ENCODE data around the gene FAM193A.
"Not testable (repeated sequence)": the region's sequence is repeated elsewhere in the genome, so short reads cannot be mapped to it uniquely, and the experiment has no call there.

Gene FAM193A

DNA sequence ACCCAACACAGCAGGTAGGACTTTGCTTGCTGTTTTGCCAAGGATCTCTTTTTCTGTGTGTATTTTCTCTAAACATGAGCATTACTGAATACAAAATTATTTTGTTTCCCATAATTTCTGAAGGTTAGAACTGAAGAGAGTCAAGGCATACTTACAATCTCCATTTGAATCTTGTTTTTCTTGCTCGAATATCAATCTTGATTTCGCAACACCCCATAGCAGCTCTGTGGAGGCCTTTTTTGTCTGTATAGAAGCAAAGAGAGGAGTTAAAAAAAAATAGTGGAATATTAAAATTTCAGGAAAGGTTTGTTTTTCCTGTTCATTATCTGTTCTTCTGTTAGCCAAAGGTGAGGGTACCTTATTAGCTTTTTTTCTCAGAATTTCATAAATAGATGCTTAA lies 126.8 kb downstream of the FAM193A start:
- no peak for DNase-seq

DNA sequence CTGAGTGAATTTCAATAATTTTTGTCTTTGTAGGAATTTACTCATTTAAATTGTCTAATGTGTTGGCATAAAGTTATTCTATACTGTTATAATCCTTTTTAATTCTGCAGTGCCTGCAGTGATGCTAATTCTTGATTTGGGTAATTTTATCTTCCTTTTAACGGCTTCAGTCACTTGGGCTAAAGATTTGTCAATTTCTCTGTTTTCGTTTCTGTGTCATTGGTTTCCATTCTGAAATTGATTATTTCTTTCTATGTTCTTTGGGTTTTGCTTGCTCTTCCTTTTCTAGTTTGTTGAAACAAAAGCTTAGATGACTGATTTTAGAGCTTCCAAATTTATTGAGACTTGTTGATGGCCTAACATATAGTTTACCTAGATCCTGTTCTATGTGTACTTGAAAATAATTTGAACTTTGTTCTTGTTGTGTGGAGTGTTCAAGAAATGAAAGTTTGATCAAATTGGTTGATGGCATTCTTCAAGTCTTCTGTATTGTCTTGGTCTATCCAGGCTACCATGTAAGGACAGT lies 130.3 kb downstream of the FAM193A start:
- no peak for DNase-seq

DNA sequence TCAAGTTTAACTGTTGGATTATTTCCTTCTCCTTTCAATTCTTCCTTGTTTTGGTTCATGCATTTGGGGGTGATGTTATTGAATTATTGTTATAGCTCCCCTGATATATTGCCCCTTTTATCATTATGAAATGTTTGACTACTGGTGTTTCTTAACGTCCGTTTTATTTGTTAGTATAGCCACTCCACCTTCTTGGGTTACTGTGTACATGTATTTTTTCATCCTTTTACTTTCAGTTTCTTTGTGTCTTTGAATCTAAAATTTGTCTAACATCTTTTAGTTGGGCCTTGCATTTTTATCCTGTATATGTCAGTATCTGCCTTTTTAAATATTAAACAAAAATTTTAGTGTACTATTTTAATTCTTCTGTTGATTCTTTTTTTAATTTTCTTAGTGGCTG lies 131.0 kb downstream of the FAM193A start:
- DNase-seq, result no peak

DNA sequence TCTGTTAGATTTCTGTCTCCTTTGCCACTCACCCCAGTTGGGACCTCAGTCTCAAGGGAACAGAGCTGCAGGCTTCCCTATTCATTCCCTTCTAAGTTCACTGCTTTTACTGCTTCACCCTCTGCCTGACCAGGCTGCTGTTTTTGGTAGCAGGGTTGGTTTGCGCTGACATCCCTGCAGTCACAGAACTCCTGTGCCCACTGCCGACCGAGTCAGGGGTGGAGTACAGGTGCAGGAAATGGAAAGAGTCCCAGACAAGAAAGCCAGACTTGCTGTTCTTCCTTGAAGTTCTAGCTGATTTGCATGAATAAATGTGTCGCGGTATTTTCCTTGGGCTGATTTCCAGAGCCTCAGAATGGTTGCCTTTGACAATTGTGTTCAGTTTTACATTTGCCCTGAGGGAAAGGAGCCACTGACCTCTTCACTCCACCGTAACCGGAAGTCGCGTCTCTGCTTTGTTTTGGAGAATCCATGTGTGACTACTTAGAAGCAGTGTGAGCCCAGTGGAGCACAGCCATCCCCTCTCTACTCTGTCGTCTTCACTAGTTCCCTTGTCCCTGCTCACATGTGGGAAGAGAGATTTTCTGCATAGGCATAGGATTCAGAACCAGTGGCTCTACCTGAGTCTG lies 134.9 kb downstream of the FAM193A start:
- peak; percentile 55 for DNase-seq

DNA sequence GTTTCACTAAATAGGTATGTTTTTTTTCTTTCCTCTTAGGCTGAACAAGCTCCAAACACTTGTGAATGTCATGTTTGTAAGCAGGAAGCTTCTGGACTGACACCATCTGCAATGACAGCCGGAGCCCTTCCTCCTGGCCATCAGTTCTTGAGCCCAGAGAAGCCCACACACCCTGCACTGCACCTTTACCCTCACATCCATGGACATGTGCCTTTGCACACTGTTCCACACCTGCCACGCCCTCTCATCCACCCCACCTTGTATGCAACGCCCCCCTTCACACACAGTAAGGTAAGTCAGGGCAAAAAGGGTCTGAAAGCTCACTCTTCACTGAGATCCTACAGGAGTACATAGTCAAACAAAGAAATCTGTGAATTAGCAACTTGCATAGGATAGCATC lies 135.6 kb downstream of the FAM193A start:
- no peak for DNase-seq

DNA sequence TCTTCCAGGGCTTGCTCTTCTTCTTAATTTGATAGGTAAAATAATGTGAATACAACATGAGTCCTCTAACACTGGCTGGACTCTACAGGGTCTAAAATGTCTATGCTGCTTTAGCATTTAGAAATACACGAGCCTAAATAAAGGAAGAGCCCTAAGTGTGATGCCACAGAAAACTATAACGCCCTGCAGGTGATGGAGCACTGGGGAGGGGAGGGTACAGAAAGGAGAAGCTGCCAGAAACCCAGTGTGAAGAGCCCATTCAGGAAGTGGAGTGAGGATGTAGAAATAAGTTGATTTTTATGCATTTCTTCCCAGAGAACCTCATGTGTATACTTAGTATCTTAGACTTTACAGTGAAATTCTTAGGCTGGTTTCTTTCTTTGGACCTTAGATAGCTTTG lies 136.3 kb downstream of the FAM193A start:
- no peak for DNase-seq

DNA sequence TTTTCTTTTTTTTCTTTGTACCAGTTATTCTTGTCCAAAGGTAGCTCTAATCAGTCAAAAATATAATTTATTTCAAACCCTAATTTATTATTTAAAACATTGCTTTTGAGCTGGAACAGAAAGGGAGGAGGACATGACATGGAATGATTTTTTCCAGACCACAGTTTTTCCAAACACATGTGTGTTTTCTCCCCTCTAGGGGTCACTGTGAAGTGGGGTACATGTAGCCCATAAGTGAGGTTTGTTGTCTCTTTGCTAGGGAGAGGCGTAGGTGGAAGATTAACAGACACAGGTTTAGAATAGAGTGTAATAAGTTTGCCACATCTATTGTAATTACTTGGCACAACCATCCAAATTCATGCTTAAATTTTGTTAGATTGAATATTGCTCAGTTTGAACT lies 136.7 kb downstream of the FAM193A start:
- no peak for DNase-seq

DNA sequence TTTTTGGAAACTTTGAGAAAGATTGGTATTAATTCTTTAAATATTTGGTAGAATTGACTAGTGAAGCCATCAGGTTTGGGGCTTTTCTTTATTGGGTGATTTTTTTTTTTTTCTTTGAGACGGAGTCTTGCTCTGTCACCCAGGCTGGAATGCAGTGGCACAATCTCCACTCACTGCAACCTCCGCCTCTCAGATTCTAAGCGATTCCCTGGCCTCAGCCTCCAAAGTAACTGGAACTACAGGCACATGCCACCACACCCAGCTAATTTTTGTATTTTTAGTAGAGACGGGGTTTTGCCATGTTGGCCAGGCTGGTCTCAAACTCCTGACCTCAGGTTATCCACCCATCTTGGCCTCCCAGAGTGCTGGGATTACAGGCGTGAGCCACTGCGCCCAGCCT lies 143.3 kb downstream of the FAM193A start:
- DNase-seq, result not testable (repeated sequence)

DNA sequence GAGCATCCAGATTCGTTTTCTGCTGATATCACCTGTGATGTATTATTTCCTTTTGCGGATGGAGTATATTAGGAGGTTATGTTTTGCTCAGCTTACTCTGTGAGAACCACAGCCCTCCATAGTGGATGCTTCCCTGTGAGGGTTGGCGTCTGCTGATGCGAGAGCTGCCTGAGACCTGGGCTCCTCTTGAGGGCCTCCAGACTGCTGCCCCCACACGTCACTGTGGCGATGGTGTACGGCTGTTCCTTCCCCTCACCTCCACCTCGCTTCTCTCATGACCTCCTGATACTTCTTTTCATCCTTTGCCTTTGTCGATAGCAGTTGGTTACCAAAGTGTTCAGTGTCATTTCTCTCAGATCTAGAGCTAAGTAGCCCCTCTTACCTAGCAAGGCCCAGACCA lies 148.0 kb downstream of the FAM193A start:
- no peak for DNase-seq

DNA sequence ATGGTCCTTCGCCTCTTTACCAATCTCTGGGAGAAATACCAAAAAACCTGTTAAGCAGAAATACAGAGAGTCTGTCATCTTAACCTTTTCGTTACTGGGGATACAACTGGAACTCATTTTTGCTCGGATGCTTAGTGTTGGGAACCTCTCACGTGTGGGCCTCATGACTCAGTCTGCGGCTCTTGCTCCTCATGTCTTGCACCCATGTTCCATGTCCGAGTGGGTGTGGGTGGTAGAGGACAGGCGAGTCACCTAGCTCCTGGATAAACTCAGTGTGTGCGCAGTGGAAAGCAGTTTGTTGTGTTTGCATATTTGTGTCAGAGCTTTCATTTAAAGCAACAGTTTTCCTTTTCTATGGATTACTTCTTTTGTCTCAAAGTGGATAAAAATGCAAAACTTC lies 149.1 kb downstream of the FAM193A start:
- no peak for DNase-seq

DNA sequence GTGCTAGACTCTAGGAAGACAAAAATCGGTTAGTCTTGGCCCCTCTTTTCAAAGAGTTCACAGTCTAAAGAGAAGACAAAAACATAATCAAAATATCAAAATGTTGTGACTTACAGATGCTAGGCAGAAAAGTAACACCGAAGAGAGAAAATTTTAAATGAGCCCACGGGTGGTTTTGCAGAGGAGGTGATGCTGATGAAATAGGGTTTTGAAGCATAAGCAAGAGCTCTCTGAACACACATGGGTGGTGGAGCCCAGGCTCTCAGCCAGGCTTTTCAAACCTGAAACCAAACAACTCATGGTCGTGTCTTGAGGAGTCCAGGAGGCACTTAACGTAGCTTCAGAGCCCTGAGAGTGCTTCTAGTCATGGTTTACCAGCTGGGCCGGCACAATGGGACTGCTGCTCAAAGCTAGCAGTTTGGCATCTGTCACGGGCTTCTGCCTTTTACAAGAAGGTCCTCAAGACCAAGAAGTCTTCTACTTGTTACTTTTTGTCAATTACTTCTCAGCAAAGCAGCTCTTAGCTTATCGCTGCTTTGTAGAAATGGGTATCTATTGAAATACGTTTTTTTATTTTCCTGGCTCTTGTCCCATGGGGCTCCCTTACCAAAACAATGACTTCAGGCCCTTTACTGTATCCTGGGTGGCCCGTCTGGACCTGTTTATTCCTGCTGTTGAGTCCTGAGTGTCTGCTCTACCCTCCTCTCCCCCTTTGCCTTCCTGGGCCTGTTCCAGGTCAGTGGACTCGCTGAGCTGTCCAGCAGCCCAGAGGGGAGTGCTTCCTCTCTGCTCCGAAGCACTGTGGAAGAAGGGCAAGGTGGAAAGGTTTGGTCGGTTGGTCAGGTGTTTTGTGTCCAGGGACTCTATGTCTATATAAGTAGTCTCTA lies 150.2 kb downstream of the FAM193A start:
- DNase-seq, result no peak

DNA sequence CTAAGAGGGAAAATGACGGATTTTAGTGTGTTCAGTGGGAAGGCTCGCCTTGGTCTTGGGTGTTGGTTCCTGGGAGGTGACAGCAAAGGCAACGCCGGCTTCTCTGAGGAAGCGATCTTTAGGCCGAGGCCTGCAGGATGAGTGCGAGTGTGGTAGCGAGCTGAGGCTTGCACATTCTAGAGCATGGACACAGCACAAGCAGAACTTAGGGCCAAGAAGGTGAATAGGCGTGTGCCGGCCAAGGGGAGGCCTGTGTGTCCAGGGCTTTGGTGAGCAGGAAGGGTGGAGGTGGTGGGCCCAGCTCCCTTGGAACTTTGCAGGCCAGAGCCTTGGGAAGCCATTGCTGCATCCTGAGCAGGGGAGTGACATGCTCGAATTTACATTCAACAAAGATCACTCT lies 151.8 kb downstream of the FAM193A start:
- DNase-seq, result no peak

DNA sequence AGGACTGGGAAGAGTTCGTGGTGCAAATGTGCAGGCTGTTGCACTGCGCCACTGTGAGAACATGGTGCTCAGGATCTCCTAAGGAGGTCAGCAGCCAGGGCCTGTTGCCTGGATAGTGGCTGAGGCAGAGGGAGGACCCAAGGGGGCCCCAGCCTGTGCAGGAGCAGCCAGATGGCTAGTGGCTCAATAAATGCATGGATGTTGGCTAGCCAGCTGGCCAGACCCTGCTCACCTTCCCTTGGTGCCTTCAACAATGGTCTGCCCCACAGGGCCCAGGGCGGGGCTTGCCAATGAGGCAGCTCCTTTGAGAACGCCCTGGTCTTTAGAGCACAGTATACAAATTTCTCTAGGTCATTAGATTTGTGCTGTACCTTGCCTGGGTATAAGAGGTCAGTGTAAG lies 152.2 kb downstream of the FAM193A start:
- DNase-seq, result no peak

DNA sequence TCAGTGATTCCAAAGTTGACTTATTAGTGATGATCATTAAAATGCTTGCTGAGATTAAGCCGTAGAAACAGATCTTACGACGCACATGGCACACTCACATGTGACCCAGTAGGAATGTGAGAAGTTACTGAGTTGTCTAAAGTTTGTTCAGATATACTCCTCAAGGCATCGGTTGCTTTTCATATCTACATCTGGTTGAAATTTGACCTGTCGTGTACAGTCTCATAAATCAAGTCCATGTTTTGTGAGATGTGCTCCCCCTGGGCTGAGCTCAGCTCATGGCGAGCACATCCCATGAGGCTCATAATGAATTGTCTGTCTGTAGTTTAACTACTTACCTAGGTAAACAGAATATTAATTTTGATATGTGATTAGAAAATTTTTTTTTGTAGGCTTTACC lies 152.7 kb downstream of the FAM193A start:
- DNase-seq, result no peak

DNA sequence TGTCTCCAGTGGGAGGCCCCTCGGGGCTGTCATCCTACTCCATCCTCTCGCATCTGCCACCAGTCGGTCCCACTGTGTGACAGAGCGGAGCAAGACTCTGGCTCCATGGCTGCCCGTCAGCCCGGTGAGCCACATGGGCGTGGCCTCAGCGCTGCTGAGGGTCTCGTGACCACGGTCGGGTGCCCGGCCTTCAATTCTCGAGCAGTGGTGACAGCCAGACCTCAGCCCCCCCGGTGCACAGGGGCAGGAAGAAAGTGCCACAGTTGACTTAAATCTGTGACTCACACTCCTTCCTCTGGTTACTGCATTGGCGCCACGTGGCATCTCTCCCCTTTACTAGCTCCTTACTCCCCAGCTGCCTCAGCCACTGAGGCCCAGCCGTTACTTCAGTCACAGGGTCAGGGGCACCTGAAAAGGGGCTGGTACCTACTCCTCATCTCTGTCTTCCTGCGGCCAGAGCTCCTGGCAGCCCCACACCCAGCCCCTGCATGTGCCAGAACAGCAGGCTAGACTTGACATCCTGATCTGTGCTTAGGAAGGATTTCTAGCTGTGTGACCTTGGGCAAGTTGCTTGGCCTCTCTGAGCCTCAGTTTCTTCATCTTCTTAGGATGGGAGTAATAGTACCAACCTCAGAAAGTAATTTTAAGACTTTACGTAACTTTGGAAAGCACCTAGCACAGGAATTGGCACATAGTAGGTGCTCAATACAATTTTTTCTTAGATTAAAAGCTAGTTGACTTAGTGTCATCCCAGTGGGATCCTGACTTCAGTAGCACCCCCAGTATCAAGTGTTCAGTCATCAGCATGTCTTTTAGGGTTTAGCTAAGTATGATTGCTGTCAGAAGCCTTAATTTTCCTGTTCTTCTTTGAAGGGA lies 153.6 kb downstream of the FAM193A start:
- DNase-seq, result no peak

DNA sequence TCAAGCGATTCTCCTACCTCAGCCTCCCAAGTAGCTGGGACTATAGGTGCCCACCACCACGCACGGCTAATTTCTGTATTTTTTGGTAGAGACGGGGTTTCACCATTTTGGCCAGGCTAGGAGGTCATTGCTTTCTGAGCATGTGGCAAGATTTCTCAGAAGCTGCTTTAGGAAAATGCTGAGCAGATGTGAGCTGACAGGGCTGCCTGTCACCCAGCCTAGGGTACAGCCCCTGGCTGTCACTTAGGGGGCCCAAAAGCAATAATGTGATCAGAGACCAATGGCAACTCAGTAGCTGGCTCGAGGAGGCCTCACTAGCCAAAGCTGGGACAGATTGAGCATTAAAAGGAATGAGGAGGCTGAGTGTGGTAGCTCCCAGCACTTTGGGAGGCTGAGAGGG lies 154.9 kb downstream of the FAM193A start:
- DNase-seq, result no peak

DNA sequence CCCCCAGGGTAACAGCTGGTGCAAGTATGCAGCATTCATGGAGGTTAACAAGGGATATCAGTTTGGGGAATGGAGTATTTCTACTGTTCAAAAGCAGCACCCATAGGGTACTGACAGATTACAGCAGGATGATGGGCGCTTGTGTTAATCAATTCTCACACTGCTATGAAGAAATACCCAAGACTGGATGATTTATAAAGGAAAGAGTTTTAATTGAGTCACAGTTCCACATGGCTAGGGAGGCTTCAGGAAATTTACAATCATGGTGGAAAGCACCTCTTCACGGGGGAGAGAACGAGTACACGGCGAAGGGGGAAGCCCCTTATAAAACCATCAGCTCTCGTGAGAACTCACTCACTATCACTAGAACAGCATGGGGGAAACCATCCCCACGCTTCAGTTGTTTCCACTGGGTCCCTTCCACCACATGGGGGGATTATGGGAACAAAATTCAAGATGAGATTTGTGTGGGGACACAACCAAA lies 155.5 kb downstream of the FAM193A start:
- DNase-seq, result no peak

DNA sequence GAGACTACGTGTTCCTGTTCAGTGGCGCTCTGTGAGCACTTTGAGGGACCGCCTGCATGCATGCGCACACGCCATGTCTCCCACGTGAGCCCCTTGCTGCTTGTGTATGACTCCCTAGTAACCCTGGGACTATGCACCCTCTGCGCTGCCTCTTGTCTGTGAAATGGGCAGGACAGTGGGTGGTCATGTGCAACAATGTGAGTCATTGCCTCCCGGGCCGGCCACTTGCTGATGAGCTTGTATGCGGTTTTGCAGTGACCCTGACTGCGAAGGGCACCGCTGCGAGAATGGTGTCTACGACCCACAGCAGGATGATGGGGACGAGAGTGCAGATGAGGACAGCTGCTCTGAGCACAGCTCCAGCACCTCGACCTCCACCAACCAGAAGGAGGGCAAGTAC lies 158.2 kb downstream of the FAM193A start:
- DNase-seq, result no peak

DNA sequence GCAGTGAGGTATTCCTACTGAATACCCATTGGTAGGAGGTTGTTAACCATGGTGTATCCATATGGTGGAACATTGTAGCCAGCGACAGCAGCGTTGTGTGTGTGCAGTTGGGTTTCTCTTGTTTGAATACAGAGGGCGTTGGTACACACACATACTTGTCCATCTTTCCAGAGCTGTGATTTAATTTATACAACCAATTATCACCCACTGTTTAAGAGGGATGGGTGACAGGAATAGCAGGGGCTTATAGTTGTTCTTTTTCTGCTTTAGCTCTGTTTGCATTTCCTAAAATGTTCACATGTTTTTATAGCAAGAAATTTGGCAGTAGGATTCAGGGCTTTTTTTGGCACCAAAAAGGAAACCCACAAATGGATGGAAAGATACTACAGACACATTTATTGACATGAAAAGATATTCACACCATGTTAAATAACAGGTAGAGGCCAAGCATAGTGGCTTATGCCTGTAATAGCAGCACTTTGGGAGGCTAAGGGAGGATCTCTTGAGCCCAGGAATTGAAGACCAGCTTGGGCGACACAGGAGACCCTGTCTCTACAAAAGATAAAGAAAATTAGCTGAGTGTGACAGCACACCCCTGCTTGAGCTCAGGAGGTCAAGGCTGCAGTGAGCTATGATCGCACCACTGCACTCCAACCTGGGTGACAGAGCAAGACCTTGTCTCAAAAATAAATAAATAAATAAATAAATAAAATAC lies 159.1 kb downstream of the FAM193A start:
- DNase-seq, result no peak

DNA sequence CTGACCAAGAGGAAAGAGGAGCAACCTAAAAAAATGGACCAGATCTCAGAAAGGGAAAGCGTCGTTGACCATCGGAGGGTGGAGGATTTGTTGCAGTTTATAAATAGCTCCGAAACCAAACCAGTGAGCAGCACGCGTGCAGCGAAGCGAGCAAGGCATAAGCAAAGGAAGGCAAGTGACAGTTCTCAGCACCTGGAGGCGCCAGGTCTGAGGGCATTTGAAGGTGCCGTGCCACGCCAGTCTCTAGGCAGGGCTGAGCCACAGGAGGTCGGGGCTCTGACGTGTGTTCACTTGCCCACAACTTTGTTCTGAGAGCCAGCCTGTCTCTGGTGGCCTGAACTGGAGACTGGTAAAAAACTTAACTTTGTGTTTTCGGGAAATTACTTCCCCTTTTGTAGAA lies 160.0 kb downstream of the FAM193A start:
- no peak for DNase-seq

DNA sequence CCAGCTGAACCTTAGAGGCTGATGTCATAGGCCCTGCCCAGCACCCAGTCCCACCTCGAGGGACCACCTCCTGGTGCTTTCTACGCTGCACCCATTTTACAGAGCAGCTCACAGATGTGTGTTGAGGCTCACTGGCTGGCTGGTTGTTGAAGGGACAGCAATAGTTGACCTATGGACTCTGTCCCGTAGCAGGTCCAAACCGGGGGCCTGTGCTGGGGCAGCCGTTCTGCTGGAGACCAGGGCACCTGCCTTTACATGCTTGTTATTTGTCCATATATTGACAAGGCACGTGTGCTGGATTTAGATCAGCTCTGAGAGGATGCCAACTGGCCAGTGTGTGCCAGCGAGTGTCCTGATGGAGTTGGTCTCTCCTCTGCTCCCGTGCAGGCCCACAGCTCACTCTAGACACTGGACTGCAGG lies 161.6 kb downstream of the FAM193A start:
- no peak for DNase-seq

DNA sequence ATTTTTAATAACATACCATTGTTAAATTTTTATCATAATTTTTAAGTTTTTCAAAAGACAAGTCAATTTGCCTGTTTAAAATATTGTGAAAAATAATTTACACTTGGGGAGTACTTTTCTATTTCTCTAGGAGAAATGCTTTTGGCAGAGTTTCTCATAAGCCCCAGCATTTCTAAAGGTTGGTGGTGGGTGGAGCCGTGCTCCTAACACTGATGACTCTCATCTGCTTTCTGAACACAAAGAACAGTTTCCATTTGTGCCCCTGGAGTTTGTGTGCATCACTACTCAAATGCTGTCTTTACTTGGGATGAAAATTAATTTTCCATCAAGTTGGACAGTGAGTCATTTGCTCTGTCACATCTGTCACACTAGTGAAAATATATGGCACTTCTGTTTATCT lies 162.1 kb downstream of the FAM193A start:
- no peak for DNase-seq
